HG02678 (cell line): ENCODE data around the gene PALM.
"Not testable (repeated sequence)": the region's sequence is repeated elsewhere in the genome, so short reads cannot be mapped to it uniquely, and the experiment has no call there.

Experiments
- ATAC-seq: cut with Tn5 transposase; IDR thresholded peaks from one replicate; pipeline ENCODE4 v1.9.1; 2021; ENCODE audit warnings: mild to moderate bottlenecking, moderate library complexity; ENCODE audit not compliant: unreplicated experiment

The PALM gene

DNA sequence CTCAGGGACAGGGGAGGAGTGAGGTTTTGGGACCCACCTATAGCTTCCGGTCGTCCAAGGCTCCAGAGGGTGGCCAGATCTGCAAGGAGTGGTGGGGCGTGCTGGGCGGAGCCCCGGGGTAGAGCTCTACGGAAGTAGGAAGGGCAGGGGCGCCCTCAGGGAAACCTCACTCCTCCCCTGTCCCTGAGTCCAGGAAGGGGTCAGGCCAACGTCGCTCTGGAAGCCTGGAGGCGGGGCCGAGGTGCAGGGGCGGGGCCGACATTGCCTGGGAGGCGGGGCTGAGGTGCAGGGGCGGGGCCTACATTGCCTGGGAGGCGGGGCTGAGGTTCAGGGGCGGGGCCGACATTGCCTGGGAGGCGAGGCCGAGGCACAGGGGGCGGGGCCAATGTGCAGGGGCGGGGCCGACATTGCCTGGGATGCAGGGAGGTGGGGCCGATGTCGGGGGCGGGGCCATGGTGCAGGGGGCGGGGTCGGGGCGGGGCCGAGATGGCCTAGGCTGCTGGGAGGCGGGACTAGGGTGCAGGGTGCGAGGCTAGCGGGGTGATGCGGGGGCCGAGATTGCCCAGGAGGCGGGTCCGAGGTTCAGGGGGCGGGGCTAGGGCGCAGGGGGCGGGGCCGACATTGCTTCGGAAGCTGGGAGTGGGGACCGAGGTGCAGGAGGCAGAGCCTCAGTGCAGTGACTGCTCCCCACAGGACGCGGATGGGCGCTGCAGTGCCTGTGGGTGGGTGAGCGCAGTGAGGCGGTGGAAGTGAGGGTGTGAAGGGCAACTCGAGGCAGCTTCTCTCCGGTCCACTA lies 4.9 kb upstream of the PALM start:
- no peak for ATAC-seq

DNA sequence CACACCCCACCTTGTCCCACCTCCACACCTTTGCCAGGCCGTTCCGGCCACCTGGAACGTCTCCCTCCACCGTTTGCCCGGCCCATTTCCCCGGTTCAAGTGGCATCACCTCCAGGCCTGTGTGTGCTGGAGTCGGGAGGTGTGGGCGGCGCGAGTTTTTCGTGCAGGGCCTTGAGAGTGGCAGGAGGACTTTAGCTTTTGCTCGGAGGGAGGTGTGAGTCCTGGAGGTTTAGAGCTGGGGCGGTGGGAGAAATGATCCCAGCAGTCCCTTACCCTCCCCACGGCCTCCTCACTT lies 4.3 kb upstream of the PALM start:
- no peak for ATAC-seq

DNA sequence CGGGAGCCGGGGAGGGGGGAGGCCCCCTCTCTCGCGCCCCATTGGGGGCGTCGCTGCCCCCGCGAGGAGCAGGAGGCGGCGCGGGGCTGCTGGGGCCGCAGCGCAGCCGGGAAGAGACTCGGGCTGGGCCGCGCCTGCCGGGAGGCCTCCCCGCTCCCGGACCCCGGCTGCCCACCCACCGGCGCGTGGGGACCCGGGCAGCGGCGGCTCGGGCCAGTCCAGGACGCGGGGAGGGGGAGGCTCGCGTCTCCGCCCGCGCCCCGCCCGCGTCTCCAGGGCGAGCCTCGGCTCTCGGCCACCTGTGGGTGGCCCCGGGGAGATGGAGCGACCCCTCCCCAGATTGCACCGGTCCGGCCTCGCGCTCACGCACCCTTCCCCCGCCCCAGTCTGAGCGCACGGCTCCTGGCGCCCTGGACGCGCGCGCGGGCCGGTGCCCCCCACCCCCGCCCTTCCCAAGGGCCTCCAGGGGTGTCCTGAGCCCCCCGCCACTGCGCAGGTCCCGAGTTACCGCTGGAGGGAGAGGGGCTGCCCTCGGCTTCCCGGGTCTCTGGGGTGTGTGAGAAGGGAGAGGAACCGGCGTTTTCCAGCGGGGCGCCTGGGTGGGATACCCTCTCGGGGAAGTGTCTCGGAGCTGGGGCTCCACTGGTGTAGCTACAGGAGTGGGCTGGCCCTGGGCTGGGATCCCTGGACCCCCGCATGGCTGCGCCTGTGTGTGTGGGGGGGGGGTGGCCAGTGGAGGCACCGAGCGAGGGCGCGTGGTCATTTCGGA lies 645 bp downstream of the PALM start:
- ATAC-seq: no peak

DNA sequence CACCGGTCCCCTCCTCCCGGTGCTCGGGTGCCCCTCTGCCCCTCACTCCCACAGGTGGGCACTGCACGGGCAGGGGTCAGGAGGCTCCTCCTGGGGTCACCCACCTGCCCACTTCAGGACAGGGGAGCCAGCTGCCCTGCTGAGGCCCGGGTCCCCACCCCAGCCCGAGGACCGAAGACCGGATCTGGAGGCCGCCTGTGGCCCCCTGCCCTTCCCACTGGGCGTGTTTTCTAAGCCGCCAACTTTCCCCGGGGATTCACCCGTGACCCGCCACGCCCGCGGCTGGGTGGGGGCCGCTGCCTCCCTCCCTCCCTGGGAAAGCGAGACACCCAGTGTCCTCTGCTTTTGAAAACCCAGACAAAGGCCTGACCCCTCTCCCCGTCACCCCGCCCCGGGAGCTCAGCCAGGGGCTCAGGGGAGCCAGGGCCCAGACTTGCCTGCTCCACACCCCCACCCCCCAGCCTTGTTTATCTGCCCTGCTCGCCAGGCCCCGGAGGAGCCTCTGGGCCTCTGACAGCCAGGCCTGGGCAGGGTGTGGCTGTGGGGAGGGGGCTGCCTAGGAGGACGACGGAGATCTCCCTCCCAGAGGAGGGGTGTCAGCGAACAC lies 1.3 kb downstream of the PALM start:
- ATAC-seq: no peak

DNA sequence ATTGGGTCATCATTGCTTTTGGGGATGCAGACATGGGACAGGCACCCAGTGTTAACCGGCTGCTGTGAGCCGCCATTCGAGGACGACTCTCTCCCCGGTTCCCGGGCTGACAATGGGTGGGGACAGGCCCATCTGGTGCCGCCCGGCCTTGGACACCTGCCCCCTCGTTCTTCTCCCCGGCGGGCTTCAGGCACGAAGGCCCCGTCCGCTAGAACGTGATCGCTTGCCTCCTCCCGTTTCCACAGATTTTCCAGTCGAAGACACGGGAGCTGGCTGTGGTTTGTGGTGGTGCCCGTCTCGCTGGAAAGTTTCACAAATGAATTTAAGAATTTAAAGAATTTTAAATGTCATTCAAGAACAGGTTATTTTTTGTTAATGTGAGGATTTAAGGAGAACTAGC lies 2.0 kb downstream of the PALM start:
- no peak for ATAC-seq

DNA sequence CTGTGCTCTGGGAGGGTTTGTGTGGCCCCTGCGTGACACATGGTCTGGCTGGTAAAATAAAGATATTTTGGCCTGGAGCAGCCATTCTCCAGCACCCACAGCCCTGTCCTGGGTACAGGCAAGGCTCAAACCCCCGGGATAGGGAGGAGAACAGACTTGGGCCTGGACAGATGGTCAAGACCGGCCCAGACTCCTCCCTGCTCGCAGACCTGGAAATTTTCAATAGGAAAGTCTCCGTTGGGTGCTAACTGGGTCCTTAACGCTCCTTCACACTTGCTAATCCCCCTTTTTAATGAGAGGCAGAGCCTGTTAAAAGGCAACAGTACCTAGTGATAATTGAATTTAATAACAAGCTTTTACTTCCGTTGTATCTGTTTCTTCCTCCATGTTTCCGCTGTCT lies 2.5 kb downstream of the PALM start:
- no peak for ATAC-seq

DNA sequence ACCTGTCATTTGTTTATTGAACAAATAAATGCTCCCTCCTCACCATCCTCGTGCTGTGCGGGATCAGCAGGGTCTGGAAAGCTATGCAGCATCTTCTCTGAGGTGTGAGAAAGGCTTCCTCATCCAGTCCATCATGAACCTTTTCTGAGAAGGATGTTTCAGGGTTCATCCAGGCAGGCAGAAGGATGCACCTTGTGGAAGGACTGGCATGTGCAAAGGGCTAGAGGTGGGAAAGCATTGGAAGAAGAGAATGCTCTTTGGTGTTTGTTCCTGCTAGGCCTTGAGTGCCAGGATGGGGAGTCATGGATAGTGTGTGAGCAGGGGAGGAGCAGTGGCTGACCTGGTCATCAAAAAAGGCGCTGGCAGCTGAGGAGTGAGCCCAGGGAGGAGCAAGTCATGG lies 6.6 kb downstream of the PALM start:
- ATAC-seq: no peak

DNA sequence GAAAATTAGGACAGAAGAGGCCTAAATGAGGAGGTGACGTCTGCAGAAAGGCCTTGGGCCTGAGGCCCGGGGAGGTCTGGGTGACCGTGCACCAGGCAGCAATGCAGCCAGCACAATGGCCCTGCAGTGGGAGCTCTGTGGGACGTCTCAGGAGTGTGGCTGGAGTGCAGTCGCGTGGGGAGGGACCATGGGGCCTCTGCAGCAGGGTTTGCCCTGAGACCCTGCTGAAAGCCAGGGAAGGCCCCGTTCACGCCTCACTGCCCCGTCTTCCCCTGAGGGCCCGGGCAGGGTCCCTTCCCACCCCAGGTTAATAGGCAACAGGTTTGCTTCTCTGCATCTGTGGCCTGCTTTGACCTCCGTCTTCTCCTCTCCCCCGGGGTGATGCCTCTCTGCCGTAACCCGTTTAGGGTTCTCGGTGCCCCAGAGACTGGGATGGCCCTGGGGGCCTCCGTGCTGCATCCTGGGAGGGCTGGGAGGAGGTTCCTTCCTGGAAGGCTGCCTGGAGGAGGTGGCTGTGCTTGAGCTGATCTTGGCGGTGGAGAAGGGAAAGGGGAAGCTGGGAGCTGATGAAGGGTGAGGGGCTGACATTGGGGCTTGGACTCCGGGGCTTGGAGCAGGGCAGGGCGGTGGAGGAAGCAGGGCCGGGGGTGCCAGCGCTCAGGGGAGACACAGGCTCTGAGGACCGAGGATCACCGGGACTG lies 9.7 kb downstream of the PALM start:
- no peak for ATAC-seq

DNA sequence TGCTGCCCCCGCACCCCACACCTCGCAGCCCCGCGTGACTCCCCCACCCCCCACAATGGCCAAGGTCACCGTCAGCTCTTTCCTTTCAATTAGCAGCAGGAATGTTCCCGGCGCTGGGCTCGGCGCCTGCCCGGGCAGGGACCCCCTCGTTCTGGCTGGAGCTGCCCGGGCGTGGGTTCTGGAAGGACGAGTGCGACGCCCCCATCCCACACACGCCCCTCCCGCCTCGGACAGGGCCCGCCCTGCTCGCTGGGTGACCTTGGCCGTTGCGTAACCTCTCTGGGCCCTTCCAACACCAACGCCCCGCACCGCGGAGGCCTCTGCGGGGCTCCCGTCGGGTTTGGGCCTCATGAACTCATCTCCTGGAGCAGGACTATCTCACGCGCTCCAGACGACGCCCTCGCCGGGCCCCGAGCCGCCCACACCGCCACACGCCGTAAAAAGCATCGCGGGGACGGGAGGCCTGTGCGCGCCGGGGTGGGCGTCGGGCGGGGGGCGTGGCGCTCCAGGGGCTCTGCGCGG lies 10.3 kb downstream of the PALM start:
- ATAC-seq: no peak

DNA sequence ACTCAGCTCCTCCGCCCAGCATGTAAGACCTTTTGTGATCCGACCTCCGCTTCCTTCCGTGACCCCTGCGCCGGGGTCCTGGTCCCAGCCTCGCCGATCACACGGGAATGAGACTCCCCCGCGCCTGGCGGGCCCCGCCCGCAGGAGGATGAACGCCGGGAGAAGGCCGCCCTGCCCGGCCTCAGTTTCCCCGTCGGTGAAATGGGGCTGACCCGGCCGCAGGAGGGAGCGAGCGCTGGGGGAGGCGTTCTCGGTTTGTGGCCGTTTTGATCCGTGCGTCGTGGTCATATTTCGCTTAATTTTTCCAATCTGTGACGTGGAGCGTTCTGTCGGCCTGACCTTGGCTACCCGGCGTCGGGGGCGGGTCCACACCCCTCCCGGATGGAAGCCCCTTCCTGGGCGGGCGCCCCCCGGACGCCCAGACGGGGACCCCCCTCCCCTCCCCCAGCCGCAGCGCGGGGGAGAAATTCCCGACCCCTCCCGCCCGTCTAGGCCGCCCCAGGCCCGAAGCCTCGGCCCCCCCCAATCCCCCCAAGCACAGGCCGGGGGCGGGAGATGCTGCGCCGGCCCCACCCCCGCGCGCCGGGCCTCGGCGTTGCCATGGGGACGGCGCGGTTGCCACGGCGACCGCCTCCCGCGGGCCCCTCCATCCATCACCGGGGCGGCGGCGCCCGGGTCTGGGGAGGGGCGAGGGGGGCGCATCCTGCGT lies 11.1 kb downstream of the PALM start:
- ATAC-seq: no peak

DNA sequence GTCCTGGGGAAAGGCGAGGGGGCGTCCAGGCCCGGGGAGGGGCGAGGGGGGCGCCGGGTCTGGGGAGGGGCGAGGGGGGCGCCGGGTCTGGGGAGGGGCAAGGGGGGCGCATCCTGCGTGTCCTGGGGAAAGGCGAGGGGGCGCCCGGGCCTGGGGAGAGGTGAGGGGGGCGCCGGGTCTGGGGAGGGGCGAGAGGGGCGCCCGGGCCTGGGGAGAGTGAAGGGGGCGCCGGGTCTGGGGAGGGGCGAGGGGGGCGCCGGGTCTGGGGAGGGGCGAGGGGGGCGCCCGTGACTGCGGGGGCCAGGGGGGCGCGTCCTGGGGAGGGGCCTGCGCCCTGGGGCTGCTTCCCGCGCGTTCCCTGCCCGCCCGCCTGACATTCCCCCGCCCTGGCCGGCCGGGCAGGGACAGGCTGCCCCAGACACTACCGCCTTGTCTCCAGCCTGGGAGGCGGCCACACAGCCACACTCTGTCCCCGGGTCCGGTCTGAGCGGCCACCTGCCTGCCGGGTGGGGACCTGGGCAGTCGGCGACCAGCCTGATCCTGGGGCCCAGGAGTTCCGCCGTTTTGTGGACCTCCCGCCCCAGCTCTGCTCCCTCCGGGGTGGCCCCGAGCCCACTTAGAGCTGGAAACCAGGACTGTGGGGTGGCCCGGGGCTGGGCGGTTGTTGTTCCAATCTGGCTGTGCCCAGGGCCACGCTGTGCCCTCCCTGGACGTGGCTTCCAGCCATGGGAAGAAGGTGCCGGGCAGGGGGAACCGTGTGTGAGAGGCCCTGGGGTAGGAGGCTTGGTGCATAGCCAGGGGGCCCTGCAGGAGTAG lies 11.8 kb downstream of the PALM start:
- ATAC-seq: no peak

DNA sequence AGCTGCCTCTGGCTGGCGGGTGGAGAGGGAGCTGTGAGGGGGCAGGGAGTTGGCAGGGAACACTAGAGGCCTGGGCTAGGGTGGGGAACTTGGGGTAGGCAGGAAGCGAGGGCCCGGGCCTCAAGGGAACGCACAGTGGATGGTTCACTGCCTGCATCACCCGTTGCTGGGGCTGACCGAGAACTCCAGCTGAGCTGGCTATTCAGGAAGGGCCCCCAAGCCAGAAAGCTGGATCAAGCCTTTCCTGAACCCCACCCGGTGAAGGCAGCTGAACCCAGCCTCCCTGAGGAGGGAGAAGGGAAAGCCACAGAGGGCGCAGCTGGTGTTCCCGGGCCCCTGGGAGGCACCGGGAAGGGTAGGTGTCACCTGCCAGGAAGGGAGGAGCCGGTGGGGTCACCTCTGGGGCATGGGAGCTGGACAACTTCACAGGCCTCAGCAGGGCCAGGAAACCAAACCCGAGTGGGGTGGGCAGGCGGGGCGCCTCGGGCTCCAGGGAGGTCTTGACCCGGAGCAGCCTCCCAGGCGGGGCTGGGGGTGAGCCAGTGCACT lies 13.9 kb downstream of the PALM start:
- no peak for ATAC-seq

DNA sequence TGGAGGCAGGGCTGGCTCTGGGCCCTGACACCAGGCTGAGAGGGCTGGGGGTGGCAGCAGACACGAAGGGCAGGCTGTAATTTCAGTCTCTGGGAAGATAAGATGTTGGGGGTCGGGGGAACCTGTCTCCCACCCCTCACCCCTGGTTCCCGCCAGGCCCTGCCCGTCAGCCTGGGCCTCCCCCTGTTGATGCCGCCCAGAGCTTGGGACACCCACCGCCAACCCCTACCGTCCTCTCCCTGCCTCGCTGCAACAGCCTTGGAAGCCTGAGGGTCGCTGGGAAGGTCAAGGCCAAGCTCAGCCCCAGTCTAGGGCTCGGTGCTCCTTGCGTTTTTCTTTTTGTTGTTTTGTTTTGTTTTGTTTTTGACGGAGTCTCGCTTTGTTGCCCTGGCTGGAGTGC lies 14.5 kb downstream of the PALM start:
- ATAC-seq: no peak

DNA sequence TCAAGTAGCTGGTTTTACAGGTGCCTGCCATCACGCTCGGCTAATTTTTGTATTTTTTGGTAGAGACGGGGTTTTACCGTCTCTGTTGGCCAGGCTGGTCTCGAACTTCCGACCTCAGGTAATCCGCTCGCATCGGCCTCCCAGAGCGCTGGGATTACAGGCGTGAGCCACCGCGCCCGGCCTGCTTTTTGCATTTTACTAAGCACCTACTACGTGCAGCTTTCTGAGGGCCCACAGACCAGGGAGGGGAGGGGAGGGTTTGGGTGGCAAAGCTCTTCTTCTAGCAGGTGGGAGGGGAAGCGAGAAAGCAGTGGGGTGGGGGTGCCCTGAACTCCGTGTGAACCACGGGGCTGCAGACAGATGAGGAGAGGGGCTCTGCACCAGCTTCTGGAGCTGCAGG lies 15.0 kb downstream of the PALM start:
- no peak for ATAC-seq

DNA sequence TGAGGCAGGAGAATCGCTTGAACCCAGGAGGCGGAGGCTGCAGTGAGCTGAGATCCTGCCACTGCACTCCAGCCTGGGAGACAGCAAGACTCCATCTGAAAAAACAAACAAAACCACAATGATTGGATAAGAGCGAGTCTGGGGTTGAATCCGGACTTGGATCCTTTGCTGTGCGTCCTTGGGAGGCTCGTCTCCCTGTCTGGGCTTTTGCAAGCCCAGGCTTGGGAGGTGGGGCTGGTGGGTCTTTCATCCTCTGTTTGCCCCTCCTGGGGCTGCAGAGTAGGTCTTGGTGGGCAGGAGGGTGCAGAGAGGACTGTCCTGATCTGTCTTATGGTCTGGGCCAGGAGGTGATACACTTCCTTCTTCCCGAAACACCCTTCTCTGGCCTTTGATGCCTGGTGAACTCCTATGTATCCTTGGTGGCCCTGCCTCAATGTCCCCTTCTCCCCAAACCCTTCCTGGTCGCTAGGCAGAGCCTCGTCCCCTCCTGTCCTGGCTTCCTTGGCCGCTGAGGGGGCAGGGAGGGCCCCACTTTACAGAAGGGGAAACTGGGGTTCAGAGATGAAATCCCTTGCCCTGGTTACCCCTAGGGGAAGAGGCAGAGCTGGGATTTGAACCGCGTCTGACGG lies 16.8 kb downstream of the PALM start:
- ATAC-seq: no peak

DNA sequence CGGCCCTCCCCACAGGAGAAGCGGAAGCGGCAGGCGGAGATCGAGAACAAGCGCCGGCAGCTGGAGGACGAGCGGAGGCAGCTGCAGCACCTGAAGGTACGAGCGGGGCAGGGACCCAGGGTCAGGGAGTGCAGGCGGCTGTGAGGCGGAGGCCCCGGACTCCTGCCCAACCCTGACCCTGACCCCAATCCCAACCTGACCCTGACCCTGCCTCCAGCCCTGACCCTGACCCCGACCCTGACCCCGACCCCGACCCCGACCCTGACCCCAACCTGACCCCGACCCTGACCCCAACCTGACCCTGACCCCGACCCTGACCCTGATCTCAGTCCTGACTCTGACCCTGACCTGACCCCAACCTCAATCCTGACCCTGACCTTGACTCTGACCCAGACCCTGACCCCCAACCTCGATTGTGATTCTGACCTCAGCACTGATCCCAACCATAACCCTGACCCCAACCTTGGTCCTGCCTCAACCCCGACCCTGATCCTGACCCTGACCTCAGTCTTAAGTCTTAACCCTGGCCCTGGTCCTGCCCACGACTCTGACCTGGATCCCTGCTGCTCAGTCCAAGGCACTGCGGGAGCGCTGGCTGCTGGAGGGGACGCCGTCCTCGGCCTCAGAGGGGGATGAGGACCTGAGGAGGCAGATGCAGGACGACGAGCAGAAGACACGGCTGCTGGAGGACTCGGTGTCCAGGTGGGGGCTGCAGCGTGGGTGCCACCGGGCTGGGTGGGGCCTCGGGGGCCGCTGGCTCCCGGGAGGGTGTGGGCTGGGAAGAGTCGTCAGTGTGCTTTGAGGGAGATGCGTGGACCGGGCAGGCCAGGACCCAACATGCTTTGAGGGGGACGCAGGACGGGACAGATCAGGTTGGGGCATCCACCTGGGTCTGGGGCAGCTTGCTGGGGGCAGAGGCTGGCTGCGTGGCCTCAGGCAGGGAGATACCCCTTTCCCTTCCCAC lies 18.5 kb downstream of the PALM start:
- ATAC-seq: no peak

DNA sequence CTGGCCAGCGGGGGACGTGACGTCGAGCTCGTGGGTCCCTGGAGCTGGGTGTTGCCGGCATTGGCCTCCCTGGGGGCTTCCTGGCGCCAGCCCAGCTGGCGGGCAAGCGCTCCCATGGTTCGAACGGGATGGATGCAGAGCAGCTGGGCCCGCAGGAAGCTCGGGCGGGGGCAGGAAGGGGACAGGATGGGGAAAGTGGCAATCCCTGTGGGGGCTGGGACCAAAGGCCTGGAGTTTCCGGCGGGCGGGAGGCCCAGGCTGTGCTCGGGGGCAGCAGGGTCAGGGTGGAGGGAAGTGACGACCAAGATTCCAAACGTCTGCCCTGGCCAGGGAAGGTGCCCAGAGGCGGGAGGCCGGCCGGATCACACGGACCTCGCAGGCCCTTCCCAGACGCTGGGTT lies 19.3 kb downstream of the PALM start:
- ATAC-seq: no peak

DNA sequence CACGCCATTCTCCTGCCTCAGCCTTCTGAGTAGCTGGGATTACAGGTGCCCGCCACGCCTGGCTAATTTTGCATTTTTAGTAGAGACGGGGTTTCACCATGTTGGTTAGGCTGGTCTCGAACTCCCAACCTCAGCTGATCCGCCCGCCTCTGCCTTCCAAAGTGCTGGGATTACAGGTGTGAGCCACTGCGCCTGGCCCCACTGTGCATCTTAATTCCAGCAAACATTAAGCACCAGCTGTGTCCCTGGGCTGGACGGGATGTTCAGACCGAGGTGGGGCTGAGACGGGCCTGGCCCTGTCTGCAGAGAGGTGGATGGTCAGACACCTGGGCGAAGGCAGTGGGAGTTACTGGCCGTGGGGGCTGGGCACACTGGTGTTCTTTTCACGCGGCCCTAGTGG lies 20.8 kb downstream of the PALM start:
- not testable (repeated sequence) for ATAC-seq
